ENCODE data around the gene RASL12. TPM values are rescaled to one million over a fixed set of nuclear protein-coding genes. Genes with fewer than 3 reads are reported as not detected.

Gene RASL12
- total RNA-seq, 1 donor from 2014 or later: not detected

- intact Hi-C loops (cut with micrococcal nuclease): no loop called here
Observed at GRCh38 chr15:65092911-65093792, 25.4 kb upstream of the RASL12 start.

GRCh38 chr15:65091946-65092770, 24.4 kb upstream of the RASL12 start:
- intact Hi-C loops (cut with micrococcal nuclease): no loop called here

- intact Hi-C loops (cut with micrococcal nuclease): no loop called here
Observed at GRCh38 chr15:65089206-65089824, 21.5 kb upstream of the RASL12 start.

GRCh38 chr15:65088643-65089021, 20.8 kb upstream of the RASL12 start:
- intact Hi-C loops (cut with micrococcal nuclease): no loop called here

- intact Hi-C loops (cut with micrococcal nuclease): no loop called here
Observed at GRCh38 chr15:65087873-65088642, 20.3 kb upstream of the RASL12 start.

GRCh38 chr15:65087411-65087810, 19.6 kb upstream of the RASL12 start:
- intact Hi-C loops (cut with micrococcal nuclease): no loop called here

GRCh38 chr15:65086680-65087111, 18.9 kb upstream of the RASL12 start:
- intact Hi-C loops (cut with micrococcal nuclease): no loop called here

- intact Hi-C loops (cut with micrococcal nuclease): no loop called here
Observed at GRCh38 chr15:65085990-65086679, 18.3 kb upstream of the RASL12 start.

GRCh38 chr15:65085207-65085753, 17.5 kb upstream of the RASL12 start:
- intact Hi-C loops (cut with micrococcal nuclease): no loop called here

- intact Hi-C loops (cut with micrococcal nuclease): no loop called here
Observed at GRCh38 chr15:65084500-65085206, 16.9 kb upstream of the RASL12 start.

GRCh38 chr15:65083262-65083701, 15.5 kb upstream of the RASL12 start:
- intact Hi-C loops (cut with micrococcal nuclease): no loop called here

- intact Hi-C loops (cut with micrococcal nuclease): no loop called here
Observed at GRCh38 chr15:65082303-65082953, 14.6 kb upstream of the RASL12 start.

GRCh38 chr15:65081758-65082157, 14.0 kb upstream of the RASL12 start:
- intact Hi-C loops (cut with micrococcal nuclease): no loop called here

GRCh38 chr15:65081270-65081669, 13.5 kb upstream of the RASL12 start:
- intact Hi-C loops (cut with micrococcal nuclease): no loop called here

- intact Hi-C loops (cut with micrococcal nuclease): loop anchor here (5.0 kb wide), 1 partner anchor 347 kb away; no protein-coding TSS in a partner anchor
Observed at GRCh38 chr15:65079580-65079979, 11.8 kb upstream of the RASL12 start.

- intact Hi-C loops (cut with micrococcal nuclease): loop anchor here (1.0 to 5.0 kb wide), 2 partner anchors 45 to 346 kb away; no protein-coding TSS in a partner anchor
Observed at GRCh38 chr15:65077981-65078352, 10.2 kb upstream of the RASL12 start.

GRCh38 chr15:65077291-65077980, 9.6 kb upstream of the RASL12 start:
- intact Hi-C loops (cut with micrococcal nuclease): loop anchor here (5.0 kb wide), 1 partner anchor 345 kb away; no protein-coding TSS in a partner anchor
